Left hindlimb (tissue), 1 donor: Measurements from ENCODE around the gene CCDC88C.
"Not testable (repeated sequence)": the region's sequence is repeated elsewhere in the genome, so short reads cannot be mapped to it uniquely, and the experiment has no call there.

Experiments used
- DNase-seq: peaks from one replicate; pipeline ENCODE4 v3.0.0-alpha.2; 2018

Gene CCDC88C

GRCh38 chr14:91417120-91417982, at the start of gene CCDC88C:
CCDC88C (minus strand) TSS chr14:91417820; CDS start chr14:91417690, 130 bp downstream.
- peak; percentile 66 for DNase-seq

GRCh38 chr14:91466192-91466591, 48.6 kb upstream of the CCDC88C start:
- DNase-seq: no peak

- no peak for DNase-seq
Measured at GRCh38 chr14:91464615-91465205, 47.1 kb upstream of the CCDC88C start.

- no peak for DNase-seq
Measured at GRCh38 chr14:91458612-91459011, 41.0 kb upstream of the CCDC88C start.

- no peak for DNase-seq
Measured at GRCh38 chr14:91456283-91456682, 38.7 kb upstream of the CCDC88C start.

- no peak for DNase-seq
Measured at GRCh38 chr14:91454580-91454979, 37.0 kb upstream of the CCDC88C start.

GRCh38 chr14:91454155-91454554, 36.5 kb upstream of the CCDC88C start:
- no peak for DNase-seq

- no peak for DNase-seq
Measured at GRCh38 chr14:91453744-91454143, 36.1 kb upstream of the CCDC88C start.

GRCh38 chr14:91444335-91445020, 26.9 kb upstream of the CCDC88C start:
- DNase-seq: no peak

- DNase-seq: no peak
Measured at GRCh38 chr14:91439345-91439744, 21.7 kb upstream of the CCDC88C start.

- DNase-seq: no peak
Measured at GRCh38 chr14:91438845-91439244, 21.2 kb upstream of the CCDC88C start.

- DNase-seq: not testable (repeated sequence)
Measured at GRCh38 chr14:91436266-91436665, 18.6 kb upstream of the CCDC88C start.

- no peak for DNase-seq
Measured at GRCh38 chr14:91429385-91429784, 11.8 kb upstream of the CCDC88C start.

GRCh38 chr14:91428931-91429330, 11.3 kb upstream of the CCDC88C start:
- not testable (repeated sequence) for DNase-seq

- DNase-seq: not testable (repeated sequence)
Measured at GRCh38 chr14:91425531-91425944, 7.9 kb upstream of the CCDC88C start.

- no peak for DNase-seq
Measured at GRCh38 chr14:91424813-91425530, 7.4 kb upstream of the CCDC88C start.

GRCh38 chr14:91420686-91421085, 3.1 kb upstream of the CCDC88C start:
- no peak for DNase-seq

- no peak for DNase-seq
Measured at GRCh38 chr14:91419451-91419850, 1.8 kb upstream of the CCDC88C start.

GRCh38 chr14:91419044-91419397, 1.4 kb upstream of the CCDC88C start:
- DNase-seq: no peak

- DNase-seq: peak; percentile 77
Measured at GRCh38 chr14:91418387-91419043, 895 bp upstream of the CCDC88C start.

- peak; percentile 57 for DNase-seq
Measured at GRCh38 chr14:91417983-91418386, 365 bp upstream of the CCDC88C start.

- DNase-seq: no peak
Measured at GRCh38 chr14:91416744-91417119, 888 bp downstream of the CCDC88C start.
